GM15510 (cell line): Measurements from ENCODE around the gene SEPTIN12.

Experiments used
- POLR2A ChIP-seq: IDR thresholded peaks from 3 replicates; pipeline ENCODE4 v1.6.1; 2011; ENCODE audit warnings: borderline replicate concordance; ENCODE audit not compliant: insufficient read length; ENCODE audit errors: extremely low read depth

The SEPTIN12 gene

GRCh38 chr16:4753227-4753626, 34.9 kb downstream of the SEPTIN12 start:
- no peak for TF ChIP-seq POLR2A

DNA sequence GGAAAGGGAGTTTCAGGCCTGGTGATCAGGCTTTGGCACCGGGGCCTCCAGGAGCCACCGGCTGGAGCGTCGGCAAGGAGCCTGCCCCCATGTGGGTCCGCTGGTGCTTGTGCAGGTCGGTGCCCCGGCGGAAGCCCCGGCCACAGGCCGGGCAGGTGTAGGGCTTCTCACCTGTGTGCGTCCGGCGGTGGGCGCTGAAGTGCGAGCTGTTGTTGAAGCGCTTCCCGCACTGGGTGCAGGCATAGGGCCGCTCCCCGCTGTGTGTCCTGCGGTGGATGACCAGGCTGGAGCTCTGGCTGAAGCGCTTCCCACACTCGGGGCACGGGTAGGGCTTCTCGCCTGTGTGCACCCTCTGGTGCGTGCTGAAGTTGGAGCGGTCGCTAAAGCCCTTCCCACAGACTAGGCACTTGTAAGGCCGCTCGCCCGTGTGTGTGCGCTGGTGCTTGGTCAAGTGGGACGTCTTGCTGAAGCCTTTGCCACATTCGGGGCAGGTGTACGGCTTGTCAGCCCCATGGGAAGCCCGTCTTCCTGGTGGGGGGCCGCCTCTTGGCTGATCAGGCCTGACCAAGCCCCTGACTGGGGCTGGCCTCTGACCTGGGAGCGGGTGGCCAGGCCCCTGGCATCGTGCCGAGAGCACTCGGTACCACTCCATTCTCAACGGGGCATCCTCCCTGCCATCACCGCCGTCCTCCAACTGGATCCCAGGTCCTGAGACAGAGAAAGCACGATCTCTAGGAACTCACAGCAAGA, 35.6 kb downstream of the SEPTIN12 start:
- TF ChIP-seq POLR2A = no peak

DNA sequence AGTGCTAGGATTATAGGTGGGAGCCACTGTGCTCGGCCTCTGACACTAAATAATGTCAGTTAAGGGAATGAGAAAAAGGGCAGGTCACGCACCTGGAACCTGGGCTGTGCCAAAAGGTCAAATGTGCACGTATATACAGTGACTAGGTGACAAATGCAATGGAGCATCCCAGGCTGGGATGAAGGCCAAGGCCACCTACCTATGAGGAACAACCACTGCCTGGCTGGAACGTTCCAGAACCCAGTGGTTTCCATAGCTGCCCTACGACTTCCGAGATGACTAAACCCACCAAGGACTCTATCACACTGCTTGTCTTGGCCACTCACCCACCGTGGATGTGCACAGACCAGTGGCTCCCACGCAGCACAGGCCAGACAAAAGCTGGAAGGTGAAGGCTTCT, 37.2 kb downstream of the SEPTIN12 start:
- no peak for TF ChIP-seq POLR2A

DNA sequence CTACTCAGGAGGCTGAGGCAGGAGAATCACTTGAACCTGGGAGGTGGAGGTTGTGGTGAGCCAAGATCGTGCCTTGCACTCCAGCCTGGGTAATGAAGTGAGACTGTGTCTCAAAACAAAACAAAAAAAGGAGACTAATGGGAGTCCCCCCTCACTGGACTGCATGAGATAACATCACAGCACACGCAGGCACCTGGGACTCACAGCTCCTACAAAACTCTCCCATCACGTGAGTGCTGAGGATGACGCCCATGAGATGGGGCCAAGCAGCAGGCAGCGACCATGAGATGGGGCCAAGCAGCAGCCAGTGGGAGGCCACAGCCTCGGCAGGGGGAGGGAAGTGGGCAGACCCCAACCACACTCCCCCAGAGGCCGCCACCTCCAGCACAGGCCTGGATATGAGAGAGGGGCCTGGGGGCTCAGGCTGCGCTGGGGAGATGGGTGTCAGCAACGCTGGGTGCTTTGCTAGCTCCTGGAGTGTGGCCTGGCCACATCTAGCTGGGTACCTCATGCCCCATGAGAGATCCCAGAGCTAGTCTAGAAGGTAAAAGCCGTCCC, 38.4 kb downstream of the SEPTIN12 start:
- no peak for TF ChIP-seq POLR2A

GRCh38 chr16:4748682-4749411, 39.3 kb downstream of the SEPTIN12 start:
- no peak for TF ChIP-seq POLR2A

DNA sequence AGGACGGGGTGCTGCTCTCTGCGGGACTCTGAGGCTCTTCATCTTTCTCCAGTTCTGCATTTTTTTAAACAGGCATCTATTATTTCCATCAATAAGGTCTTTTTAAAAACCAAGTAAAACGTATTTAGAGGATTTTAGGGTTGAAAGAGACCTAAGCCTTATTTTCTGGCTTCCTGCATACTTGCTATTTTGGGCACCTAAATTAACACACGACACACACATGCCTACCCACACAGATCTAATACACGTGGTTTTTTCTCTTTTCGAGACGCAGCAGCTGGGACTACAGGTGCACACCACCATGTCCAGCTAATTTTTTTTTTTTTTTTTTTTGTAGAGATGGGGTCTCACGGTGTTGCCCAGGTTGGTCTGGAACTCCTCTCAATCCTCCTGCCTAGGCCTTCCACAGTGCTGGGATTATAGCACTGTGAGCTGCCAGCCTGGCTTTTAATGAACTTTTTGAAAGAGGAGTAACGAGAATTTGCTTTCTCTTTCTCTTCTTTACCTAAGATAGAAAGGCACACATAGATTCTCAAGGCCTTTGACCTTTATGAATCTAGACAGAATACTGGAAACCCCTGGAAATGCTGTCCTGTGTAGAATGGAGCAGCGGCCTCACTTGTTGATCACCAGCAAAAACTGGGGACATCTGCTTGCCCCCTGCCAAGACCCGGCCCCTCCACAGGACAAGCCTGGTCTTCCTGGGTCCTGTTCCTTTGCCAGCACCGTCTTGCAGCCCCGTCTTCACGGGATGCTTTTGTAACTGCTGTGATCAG, 40.1 kb downstream of the SEPTIN12 start:
- TF ChIP-seq POLR2A = no peak

DNA sequence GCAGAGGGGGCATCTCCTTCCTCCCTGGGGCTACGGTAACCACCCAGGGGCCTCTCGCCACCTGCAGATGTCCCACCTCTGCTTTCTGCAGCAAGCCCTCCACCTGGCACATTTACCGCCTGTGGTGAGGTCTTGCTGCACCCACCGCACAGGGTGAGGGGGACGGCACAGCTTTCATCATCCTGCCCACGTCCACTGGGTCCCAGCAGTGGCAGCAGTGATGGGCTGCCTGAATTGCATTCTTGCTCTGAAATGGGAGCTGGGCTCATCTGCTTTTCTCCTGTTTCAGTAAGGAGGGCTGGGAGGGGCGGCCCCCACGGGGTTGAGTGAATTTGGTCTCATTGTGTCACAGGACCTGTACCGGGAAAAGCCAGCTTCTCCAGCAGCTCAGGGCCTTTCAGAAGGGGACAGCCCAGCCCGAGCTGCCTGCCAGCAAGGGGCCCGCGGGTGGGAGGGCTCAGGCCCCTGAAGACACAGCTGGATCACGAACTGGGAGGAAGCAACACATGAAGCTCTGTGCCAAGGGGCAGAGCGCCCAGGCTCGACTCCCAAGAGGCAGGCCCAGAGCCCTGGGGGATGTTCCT, 41.1 kb downstream of the SEPTIN12 start:
- no peak for TF ChIP-seq POLR2A

- no peak for TF ChIP-seq POLR2A
Measured at GRCh38 chr16:4746215-4746614, 41.9 kb downstream of the SEPTIN12 start.

GRCh38 chr16:4745274-4745569, 42.9 kb downstream of the SEPTIN12 start:
- no peak for TF ChIP-seq POLR2A

DNA sequence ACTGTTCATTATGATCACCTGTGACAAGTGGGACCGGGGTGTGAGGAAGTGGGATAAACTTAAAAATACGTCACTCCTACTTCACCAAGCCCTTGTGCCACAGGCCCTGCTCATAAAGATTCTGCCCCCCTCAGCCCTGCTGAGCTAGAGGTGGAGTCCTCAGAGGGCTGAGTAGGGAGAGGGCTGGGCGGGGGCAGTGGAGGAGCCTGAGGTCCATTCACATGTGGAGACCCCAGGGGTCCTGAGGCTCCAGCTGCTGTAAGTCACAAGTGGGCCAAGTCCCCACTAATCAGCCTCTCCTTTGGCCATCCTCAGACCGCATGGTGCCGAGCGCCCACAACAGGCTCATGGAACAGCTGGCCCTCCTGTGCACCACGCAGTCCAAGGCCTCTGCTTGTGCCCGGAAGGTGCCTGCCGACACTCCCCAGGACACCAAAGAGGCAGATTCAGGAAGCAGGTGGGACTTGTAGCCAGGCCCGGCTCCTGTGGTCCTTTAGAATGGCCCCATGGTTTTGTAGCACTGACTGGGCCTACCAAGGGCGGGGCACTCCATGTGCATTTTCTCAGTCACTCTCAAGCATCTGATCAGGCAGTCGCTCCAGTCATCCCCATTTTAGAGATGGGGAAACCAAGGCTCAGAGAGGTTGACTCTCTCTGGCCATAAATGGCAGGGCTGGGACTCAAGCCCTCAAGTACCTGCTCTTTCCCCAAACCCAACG, 43.4 kb downstream of the SEPTIN12 start:
- TF ChIP-seq POLR2A = no peak

DNA sequence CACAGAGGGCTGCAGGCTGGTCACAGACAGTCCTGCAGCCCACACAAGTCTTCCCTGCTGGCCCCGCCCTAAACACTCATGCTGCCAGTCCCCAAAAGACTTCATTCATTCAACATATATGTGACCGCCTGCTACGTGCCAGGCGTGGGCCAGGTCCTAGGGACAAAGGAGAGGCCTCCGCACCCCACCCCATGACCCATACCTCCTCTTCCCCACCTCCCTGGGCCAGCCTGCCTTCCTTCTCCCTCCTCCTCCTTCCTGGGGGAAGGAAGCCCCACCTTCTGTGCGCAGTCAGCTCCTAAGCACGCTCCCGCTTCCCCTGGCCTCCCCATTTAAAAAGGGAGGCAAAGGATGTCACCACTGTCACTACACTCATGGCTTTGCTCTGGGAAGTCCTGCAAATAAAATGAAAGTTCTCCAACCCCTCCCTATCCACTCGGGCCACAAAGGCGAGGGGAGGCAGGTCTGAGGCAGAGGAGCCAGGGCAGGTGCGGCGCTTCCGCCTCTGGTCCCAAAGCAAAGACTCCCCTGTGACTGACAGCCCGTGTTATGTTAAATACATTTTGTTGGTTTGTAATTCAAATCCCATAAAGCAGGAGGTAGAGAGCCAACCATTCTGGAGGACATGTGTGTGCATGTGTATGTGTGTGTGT, 44.8 kb downstream of the SEPTIN12 start:
- TF ChIP-seq POLR2A = no peak

DNA sequence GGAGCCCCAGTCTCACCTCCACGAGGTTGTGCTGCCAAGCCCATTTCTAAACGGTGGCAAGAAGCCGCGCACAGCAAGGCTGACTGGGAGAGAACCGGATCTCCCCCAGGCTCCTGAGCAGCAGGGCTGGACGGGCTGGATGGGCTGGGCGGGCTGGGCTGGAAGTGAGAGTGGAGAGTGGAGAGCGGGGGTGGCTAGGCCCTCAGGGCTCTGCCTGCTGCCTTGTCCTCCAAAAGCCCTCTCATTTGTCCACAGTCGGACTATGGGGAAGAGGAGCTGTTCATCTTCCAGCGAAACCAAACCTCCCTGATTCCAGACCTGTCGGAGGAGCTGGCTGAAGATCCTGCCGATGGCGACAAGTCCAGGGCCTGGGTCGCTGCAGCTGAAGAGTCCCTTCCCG, 50.6 kb downstream of the SEPTIN12 start:
- no peak for TF ChIP-seq POLR2A

GRCh38 chr16:4736546-4736945, 51.6 kb downstream of the SEPTIN12 start:
- TF ChIP-seq POLR2A = no peak
